NT2/D1 (cell line): ENCODE data around the gene GLTP.
A peak's percentile ranks its signal among the peaks of the same experiment; 100 is the strongest.
"Not testable (repeated sequence)": the region's sequence is repeated elsewhere in the genome, so short reads cannot be mapped to it uniquely, and the experiment has no call there.

Source experiments
- DNase-seq: peaks from one replicate; pipeline ENCODE4 v3.0.0-alpha.2; 2011; ENCODE audit warnings: low read depth, low spot score
- H3K27me3 ChIP-seq: 2 replicates; pipeline ENCODE4 v1.6.0; 2011; ENCODE audit warnings: mild to moderate bottlenecking; ENCODE audit not compliant: insufficient read length, insufficient read depth
- H3K36me3 ChIP-seq: 2 replicates; pipeline ENCODE4 v1.6.1; 2011; ENCODE audit warnings: mild to moderate bottlenecking, low read length, mixed read lengths; ENCODE audit not compliant: insufficient read depth, insufficient read length
- H3K4me1 ChIP-seq: 2 replicates; pipeline ENCODE4 v1.5.1; 2011; ENCODE audit not compliant: insufficient read depth, insufficient read length
- H3K4me3 ChIP-seq: 2 replicates; pipeline ENCODE4 v1.5.1; 2011; ENCODE audit warnings: low read depth; ENCODE audit not compliant: insufficient read length
- H3K9ac ChIP-seq: 2 replicates; pipeline ENCODE4 v1.6.0; 2011; ENCODE audit warnings: low read depth; ENCODE audit not compliant: insufficient read length
- H3K9me3 ChIP-seq: 2 replicates; pipeline ENCODE4 v1.5.1; 2011; ENCODE audit warnings: mild to moderate bottlenecking, low read length; ENCODE audit not compliant: insufficient read depth
- SUZ12 ChIP-seq: IDR thresholded peaks from 2 replicates; pipeline ENCODE4 v1.6.1; 2011; ENCODE audit not compliant: insufficient read length, insufficient read depth; ENCODE audit errors: extremely low read depth
- YY1 ChIP-seq: IDR thresholded peaks from 2 replicates; pipeline ENCODE4 v1.6.1; 2011; ENCODE audit not compliant: insufficient read length, insufficient read depth
- ZNF274 ChIP-seq: IDR thresholded peaks from 2 replicates; pipeline ENCODE4 v1.6.1; 2011; ENCODE audit warnings: mild to moderate bottlenecking, low read depth, low read length

Gene GLTP

GRCh38 chr12:109880043-109880931 lies at the start of gene GLTP:
Gene GLTP (minus strand): TSS chr12:109880541. CDS start chr12:109880374, 167 bp downstream.
- H3K4me1 ChIP-seq: peaks cover 13% of the 10 kb centered on the region
- TF ChIP-seq ZNF274 (no peak), SUZ12 (no peak), YY1 (no peak)
- peaks cover 3% of the 10 kb centered on the region for H3K27me3 ChIP-seq

GRCh38 chr12:109929326-109929725 lies 49.0 kb upstream of the GLTP start:
- H3K4me3 ChIP-seq, H3K9ac ChIP-seq, H3K9me3 ChIP-seq, H3K27me3 ChIP-seq, H3K4me1 ChIP-seq, DNase-seq: not testable (repeated sequence)
- H3K36me3 ChIP-seq: peaks cover 49% of the 10 kb centered on the region

More at GRCh38 chr12:109880043-109880931, at the start of gene GLTP:
- DNase-seq: peak; percentile 78
- no peaks in the 10 kb centered on the region for H3K9me3 ChIP-seq
- H3K4me3 ChIP-seq: peak within 1 kb of the TSS; percentile 76
- no peaks in the 10 kb centered on the region for H3K36me3 ChIP-seq
- peak within 1 kb of the TSS; percentile 86 for H3K9ac ChIP-seq

GRCh38 chr12:109928058-109928656 lies 47.8 kb upstream of the GLTP start:
- TF ChIP-seq SUZ12 (no peak), YY1 (no peak), ZNF274 (no peak)
- Histone ChIP-seq H3K4me1 (peaks cover 14% of the 10 kb centered on the region), H3K9me3 (no peaks in the 10 kb centered on the region), H3K27me3 (no peaks in the 10 kb centered on the region), H3K4me3 (no peak overlapping the region), H3K9ac (no peak overlapping the region), H3K36me3 (peaks cover 40% of the 10 kb centered on the region)
- DNase-seq: no peak

GRCh38 chr12:109927622-109928021 lies 47.3 kb upstream of the GLTP start:
- H3K9me3 ChIP-seq: no peaks in the 10 kb centered on the region
- H3K36me3 ChIP-seq: peaks cover 35% of the 10 kb centered on the region
- H3K4me3 ChIP-seq: no peak overlapping the region
- H3K27me3 ChIP-seq: no peaks in the 10 kb centered on the region
- TF ChIP-seq SUZ12: no peak
- TF ChIP-seq YY1: no peak
- TF ChIP-seq ZNF274: no peak
- peaks cover 14% of the 10 kb centered on the region for H3K4me1 ChIP-seq
- no peak overlapping the region for H3K9ac ChIP-seq
- DNase-seq: peak; percentile 16

GRCh38 chr12:109926488-109927210 lies 46.3 kb upstream of the GLTP start:
- TF ChIP-seq YY1 (no peak), ZNF274 (no peak), SUZ12 (no peak)
- H3K9ac ChIP-seq: no peak overlapping the region
- no peak for DNase-seq
- H3K9me3 ChIP-seq: no peaks in the 10 kb centered on the region
- peaks cover 14% of the 10 kb centered on the region for H3K4me1 ChIP-seq
- no peaks in the 10 kb centered on the region for H3K27me3 ChIP-seq
- H3K4me3 ChIP-seq: no peak overlapping the region
- H3K36me3 ChIP-seq: peaks cover 26% of the 10 kb centered on the region

- Histone ChIP-seq H3K4me3 (no peak overlapping the region), H3K4me1 (peaks cover 13% of the 10 kb centered on the region), H3K9me3 (no peaks in the 10 kb centered on the region), H3K27me3 (no peaks in the 10 kb centered on the region), H3K36me3 (peaks cover 20% of the 10 kb centered on the region), H3K9ac (no peak overlapping the region)
- DNase-seq: no peak
- TF ChIP-seq SUZ12 (no peak), YY1 (no peak), ZNF274 (no peak)
These were observed 45.7 kb upstream of the GLTP start for GRCh38 chr12:109926016-109926415.

GRCh38 chr12:109925185-109925840 lies 45.0 kb upstream of the GLTP start:
- no peak for DNase-seq
- Histone ChIP-seq H3K4me1 (peaks cover 9% of the 10 kb centered on the region), H3K9me3 (peaks cover 5% of the 10 kb centered on the region; the same call in 1 of the 2 replicates), H3K27me3 (no peaks in the 10 kb centered on the region), H3K4me3 (no peak overlapping the region), H3K36me3 (peaks cover 17% of the 10 kb centered on the region), H3K9ac (no peak overlapping the region)
- TF ChIP-seq ZNF274 (no peak), SUZ12 (no peak), YY1 (no peak)
